GM21576 (cell line): ENCODE data around the gene EMC10.
A peak's percentile ranks its signal among the peaks of the same experiment; 100 is the strongest.
"Not testable (repeated sequence)": the region's sequence is repeated elsewhere in the genome, so short reads cannot be mapped to it uniquely, and the experiment has no call there.

Source experiments
- ATAC-seq: cut with Tn5 transposase; IDR thresholded peaks from one replicate; pipeline ENCODE4 v1.9.1; 2021; ENCODE audit warnings: mild to moderate bottlenecking, moderate library complexity; ENCODE audit not compliant: unreplicated experiment

EMC10 gene

DNA sequence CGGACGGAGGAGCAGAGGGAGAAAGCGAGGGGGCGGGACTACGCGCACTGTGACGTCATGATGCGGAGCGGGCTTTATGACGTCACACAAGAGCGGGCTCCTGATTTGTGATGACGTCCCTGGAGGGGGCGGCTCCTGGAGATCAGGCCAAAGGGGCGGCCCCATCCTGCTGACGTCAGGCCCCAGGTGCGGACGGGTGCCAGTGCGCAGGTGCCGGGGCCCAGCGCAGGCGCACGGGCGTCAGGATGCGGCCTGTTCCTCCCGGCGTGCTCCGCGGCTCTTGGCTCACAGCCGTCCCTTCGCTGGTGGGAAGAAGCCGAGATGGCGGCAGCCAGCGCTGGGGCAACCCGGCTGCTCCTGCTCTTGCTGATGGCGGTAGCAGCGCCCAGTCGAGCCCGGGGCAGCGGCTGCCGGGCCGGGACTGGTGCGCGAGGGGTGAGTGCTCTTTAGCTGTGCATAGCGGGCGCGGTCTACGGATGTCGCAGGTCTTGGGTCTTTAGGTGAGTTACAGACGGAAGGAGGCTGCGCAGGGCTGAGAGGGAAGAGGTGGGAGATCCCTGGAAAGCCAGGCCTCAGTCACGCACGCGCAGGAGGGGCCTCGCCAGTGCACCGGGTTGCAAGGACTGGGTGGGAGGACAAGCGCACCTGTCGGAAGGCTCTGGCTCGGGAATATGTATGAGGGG is at the start of gene EMC10, which contains the start of gene GARIN5A:
TSS of gene EMC10 (plus strand) at position 284 of the 683 bp plus-strand sequence. CDS start at position 322, 38 bp downstream.
TSS of gene GARIN5A (minus strand) at position 625 of the 683 bp plus-strand sequence. CDS start at position 165, 460 bp downstream.
- peak; percentile 70 for ATAC-seq

DNA sequence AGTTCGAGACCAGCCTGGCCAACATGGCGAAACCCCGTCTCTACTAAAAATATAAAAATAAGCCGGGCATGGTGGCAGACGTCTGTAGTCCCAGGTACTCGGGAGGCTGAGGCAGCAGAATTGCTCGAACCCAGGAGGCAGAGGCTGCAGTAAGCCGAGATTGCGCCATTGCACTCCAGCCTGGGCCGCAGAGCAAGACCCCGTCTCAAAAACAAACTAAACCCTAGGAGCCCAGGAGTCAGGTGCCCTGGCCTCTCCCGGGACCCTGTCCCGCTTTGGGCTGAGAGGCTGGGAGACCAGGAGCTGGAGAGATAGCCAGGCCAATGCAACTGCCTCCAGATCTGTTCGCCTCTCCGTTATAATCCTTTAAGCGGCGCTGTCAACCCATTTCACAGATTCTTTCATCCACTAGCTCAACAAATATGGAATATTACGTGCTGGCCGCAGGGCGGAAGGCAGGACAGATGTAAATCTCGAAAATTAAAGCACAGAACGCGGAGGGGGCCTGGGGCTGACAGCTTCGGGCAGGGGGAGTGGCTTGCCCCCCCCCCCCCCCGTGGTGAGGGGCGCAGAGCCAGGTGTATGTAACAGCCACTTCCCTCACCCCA is 48.9 kb upstream of the EMC10 start:
- ATAC-seq: no peak

DNA sequence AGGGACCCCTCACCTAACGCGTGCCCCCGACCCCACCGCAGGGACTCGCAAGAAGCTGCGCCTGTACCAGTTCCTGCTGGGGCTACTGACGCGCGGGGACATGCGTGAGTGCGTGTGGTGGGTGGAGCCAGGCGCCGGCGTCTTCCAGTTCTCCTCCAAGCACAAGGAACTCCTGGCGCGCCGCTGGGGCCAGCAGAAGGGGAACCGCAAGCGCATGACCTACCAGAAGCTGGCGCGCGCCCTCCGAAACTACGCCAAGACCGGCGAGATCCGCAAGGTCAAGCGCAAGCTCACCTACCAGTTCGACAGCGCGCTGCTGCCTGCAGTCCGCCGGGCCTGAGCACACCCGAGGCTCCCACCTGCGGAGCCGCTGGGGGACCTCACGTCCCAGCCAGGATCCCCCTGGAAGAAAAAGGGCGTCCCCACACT is 48.3 kb upstream of the EMC10 start:
- no peak for ATAC-seq

DNA sequence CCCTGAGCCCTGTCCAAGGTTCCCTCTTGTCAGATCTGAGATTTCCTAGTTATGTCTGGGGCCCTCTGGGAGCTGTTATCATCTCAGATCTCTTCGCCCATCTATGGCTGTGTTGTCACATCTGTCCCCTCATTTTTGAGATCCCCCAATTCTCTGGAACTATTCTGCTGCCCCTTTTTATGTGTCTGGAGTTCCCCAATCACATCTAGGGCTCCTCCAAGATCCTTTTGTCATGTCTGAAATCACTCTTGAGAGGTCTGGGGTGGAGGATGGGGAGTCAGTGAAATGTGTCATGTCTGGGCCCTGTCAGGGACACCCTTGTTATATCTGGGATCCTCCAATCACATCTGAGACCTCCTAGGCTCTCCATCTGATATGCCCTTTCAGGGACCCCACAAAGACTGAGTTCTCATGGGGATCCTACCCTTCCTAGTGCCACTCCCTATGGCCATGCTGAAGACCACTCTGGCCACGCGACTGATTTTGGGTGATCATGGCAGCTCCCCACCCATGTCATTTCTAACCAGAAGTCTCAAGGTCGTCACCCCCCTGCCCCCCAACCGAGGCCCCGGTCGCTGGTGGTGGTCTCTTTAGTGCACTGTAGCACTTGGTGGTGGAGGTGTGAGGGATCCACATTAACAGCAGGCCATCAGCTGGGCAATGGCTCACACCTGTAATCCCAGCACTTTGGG is 47.4 kb upstream of the EMC10 start:
- ATAC-seq: no peak

DNA sequence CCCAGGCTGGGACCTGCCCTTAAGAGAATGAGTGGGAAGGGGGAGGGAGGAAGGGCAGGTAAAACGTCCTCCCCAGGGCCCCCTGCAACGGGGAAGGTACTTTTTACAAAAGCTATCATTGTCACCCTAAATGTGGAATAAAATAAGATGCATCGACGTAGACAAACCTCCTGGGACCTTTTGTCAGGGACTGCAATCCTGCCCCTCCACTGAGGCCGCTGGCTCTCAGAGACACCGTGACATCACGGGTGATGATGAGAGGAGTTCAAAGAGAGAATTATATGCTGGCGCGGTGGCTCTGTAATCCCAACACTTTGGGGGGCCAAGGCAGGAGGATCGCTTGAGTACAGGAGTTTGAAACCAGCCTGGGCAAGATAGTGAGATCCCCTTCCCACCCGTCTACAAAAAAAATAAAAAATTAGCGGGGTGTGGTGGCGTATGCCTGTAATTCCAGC is 45.4 kb upstream of the EMC10 start:
- no peak for ATAC-seq

DNA sequence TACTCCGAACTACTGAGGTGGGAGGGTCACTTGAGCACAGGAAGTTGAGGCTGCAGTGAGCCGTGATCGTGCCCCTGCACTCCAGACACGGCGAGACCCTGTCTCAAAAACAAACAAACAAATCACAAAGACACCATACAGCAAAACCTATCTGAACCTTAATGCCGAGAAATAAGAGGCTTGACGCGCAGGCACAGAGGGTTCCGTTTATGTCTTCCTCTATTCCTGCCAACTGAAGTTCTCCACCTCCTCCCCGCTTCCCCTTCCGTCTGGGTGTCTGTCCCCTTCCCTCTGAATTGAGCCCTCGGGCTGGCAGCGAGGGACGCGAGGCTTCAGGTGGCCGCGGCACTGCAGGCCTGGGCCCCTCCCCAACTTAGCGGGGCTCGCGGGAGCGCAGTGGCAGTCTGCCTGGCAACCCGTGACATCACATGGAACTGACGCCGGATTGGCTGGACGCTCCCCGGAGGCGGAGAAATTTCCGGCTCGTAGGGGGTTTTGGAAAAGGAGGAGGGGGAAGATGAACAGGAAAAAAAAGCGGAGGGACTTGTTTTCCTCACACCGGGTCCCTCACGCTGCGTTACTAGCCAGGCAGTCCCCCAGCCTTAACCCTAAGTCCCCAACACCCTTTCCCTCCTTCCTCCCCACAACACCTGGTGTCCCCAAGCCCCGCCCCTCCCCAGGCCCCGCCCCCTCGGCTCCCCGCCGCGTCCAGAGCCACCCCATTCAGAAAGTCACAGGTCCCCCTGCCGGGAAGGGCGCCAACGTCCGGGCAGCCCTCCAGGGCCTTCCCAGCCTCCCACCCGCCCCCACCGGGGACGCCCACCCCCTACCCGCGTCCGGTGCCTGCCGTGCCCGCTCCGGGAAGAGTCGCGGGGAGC is 44.7 kb upstream of the EMC10 start:
- ATAC-seq: peak; percentile 71

DNA sequence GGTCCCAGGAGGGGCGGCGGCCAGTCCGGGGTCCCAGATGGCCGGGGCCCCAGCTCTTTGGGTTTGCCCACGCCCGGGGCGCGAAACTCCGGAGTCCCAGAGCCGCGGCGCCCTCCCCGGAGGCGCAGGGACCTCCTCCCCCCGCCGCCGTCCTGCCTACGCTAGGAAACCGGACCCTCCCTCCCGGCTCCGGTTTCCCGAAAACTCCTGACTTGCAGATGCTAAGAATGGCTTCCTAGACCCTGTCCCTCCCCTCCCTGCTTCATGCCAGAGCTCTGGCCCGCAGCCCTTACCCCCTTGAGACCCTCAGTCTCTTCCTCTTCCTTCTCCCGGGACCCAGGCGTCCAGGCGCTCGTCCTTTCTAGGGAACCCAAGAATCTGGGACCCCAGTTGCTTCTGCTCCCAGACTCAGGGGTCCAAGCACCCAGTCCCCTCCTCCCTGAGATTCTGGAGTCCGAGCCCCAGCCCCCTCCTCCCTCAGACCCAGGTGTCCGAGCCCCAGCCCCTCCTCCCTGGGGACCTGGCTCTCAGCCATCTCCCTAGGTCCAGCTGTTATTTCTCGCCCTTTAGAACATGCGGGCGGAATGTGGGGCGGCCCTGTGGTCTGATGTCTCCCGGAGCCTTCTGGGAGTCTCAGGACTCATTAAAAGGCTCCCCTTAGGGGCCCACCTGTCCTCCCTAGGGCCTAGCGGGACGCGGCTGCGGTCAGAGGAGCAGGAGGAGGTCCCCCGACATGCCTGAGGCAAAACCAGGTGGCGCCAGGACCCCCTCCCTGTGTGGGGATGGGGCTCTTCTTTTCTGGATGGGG is 43.9 kb upstream of the EMC10 start, which contains the start of gene MYBPC2:
TSS of gene MYBPC2 (plus strand) at position 672 of the 808 bp plus-strand sequence. CDS start at position 734, 62 bp downstream.
- no peak for ATAC-seq

DNA sequence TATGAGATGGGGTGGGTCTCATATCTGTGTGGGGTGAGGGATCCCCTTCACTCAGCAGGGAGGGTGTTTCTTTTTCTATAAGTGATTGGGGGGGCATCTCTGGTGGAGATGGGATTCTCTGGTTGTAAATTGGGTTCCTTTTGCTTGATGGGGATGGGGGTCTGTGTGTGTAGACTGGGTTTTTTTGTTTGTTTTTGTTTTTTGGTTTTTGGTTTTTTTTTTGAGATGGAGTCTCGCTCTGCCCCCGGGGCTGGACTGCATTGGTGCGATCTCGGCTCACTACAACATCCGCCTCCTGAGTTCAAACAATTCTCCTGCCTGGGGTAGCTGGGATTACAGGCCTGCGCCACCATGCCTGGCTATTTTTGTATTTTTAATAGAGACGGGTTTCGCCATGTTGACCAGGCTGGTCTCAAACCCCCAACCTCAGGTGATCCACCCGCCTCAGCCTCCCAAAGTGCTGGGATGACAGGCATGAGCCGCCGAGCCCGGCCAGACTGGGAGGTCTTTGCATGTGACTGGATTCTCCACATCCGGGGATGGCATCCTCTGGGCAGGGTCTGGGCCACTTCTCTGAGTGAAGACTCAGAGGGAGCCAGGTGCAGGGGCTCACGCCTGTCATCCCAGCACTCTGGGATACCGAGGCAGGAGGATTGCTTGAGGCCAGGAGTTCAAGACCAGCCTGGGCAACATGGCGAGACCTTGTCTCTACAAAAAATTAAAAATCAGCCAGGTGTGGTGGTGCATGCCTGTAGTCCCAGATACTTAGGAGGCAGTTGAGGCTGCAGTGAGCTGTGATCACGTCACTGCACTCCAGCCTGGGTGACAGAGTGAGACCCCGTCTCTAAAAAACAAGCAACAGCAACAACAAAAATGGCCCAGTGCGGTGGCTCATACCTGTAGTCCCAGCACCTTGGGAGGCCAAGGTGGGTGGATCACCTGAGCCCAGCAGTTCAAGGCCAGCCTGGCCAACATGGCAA is 42.8 kb upstream of the EMC10 start:
- ATAC-seq: no peak

DNA sequence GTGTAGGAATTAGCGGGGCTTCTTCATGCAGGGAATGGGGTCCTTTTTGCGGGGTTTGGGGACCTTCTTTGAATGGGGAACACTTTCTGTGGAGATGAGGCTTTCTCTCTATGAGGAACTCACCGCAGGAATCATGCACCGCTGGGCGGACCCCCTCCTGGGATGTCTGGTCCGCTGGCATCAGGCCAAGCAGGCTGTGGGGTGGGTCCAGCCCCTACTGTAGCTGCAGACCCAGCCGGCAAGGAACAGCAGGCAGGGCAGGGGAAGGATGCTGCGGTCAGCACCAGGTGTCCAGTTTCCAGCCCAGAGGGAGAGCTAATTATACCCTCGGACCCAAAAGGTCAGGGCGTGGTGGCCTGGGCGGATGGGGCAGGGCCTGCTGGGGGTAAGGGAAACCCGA is 41.8 kb upstream of the EMC10 start:
- ATAC-seq: no peak

DNA sequence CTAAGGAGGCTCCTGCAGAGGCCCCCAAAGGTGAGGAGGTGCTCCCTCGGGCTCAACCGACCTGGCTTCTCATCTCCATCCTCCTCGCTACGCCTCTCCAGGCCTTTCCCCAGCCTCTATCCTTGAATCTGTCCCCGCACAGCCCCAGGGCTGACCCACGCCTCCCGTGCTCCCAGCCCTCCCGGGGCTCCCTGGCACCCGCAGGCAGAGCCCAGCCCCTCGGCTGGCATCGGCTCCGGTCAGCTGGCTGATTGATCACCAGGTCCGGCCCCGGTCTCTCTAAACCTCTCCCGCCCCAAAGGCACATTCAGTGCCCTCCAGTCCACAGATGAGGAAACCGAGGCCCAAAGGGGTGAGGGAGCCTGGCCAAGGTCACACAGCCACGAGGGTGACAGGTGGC is 41.1 kb upstream of the EMC10 start:
- ATAC-seq: no peak

DNA sequence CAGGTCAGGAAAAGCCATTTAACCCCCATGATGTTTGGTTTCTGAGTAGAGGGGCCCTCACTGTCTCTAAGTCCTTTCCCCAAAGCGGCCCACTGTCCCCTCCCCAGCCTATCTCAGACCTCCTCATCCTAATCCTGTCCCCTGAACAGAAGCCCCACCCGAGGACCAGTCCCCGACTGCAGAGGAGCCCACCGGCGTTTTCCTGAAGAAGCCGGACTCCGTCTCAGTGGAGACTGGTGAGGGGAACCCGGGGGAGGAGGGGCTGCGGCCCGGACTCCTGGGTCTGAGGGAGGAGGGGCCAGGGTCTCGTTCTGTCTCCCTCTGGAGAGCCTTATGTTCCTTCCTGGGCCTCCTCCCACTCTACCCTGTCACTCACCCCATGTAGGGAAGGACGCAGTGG is 40.7 kb upstream of the EMC10 start:
- no peak for ATAC-seq

DNA sequence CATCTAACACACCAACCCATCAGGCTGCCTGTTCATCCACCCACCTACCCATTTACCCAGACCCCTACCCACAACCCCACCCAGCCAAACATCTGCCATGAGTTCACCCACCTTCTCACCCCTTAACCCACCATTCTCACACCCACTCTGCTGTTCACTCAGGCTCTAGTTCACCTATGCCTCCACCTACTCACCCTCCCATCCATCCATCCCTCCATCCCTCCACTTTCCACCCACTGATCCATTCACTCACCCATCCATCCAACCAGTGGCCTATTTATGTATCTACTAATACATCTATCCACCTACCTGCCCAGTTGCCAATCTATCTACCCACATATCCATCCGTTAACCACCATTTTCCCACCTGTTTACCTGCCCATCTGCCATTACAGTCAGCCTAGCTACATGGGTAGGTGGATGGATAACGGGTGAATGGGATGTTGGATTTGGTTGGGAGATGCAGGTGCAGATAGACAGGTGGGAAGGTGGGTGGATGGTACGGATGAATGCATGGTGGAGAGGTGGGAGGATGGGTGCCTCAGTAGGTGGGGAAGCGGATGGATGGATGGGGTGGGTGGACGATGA is 38.4 kb upstream of the EMC10 start:
- no peak for ATAC-seq

DNA sequence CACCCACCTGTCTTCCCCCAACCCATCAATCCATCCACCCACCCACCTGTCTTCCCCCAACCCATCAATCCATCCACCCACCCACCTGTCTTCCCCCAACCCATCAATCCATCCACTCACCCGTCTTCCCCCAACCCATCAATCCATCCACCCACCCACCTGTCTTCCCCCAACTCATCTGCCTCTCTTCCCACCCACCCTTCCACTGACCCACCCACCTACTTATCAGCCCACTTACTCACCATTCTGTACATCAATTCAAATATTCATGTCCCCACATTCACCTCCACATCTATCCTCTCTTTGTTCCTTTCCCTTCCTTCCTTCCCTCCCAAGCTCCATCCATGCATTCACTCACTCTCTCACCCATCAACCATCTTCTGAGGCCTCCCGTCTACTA is 37.2 kb upstream of the EMC10 start:
- ATAC-seq: not testable (repeated sequence)

DNA sequence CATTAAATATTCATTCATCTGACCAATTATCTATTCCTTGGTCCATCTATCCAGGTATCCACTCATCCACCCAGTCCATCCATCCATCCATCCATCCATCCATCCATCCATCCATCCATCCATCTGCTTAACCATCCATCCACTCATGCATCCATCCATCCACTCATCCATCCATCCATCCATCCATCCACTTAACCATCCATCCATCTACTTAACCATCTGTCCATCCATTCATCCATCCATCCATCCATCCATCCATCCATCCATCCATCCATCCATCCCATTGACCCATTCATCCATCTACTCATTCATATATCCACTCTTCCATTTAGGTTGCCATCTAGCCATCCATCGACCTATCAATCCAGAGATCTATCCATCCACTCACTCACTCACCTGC is 32.2 kb upstream of the EMC10 start:
- no peak for ATAC-seq

DNA sequence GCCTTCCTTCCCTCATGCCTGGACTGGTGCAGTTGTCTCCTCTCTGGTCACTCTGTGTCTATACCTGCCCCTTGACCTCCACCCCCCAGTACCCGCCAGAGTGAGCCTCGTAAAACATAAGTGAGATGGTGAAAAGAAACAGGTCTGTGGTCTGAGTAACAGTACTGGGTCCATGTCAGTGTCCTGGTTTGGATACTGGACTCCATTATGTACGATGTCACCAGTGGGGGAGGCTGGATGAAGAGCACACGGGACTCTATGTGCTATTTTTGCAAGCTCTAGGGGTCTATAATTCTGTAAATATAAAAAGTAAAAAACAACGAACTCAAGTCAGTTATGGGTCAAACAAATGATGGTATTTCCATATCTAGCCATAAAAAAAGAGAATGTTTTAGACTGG is 29.3 kb upstream of the EMC10 start:
- no peak for ATAC-seq

DNA sequence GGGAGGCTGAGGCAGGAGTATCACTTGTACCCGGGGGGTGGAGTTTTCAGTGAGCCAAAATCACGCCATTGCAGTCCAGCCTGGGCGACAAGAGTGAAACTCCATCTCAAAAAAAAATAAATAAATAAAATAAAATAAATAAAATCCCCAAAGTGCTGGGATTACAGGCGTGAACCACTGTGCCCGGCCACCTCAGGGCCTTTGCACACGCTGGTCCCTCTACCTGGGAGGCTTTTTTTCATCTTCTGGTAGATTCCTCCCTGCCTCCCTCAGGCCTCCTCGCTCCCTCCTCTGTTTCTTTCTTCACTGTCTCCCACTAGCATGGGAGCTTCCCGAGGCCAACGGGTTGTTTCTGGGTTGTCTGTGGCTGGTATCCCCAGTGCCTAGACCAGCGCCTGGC is 28.6 kb upstream of the EMC10 start:
- ATAC-seq: no peak

DNA sequence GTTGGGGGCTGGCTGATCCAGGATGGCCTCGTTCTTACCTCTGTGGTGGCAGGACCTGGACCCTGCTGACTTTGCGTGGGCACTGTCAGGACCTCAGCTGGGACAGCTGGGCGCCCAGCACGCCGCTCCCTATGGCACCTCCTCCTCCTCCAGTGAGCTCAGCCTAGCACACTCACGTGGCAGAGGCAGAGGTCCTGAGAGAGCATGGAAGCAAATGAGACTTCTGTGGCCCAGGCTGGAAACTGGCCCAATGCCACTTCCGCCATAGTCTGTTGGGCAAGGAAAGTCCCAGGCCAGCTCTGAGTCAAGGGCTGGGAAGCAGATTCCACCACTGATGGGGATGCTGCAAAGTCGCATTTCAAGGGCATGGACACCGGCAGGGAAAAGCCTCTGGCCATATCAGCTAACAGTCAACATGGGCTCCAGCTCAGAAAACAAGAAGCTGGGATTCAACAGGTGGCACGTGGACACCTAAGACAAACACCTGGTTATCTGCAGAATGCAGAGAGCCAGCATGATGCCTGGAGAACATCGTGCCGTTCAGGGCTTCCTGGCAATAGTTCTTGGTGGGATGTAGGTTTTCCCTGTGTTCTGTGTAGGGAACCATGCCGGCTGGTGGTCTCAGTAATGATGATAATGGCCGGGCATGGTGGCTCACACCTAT is 26.9 kb upstream of the EMC10 start:
- ATAC-seq: no peak
